GM21447 (cell line): ENCODE data around the gene ZNF512.
"Not testable (repeated sequence)": the region's sequence is repeated elsewhere in the genome, so short reads cannot be mapped to it uniquely, and the experiment has no call there.

Experiments
- ATAC-seq: cut with Tn5 transposase; IDR thresholded peaks from one replicate; pipeline ENCODE4 v1.9.1; 2021; ENCODE audit not compliant: unreplicated experiment

ZNF512 gene

GRCh38 chr2:27630257-27630656, 47.4 kb downstream of the ZNF512 start:
- ATAC-seq: not testable (repeated sequence)

- ATAC-seq: no peak
These were observed 51.4 kb downstream of the ZNF512 start for GRCh38 chr2:27634291-27634690.

GRCh38 chr2:27636766-27637165, 53.9 kb downstream of the ZNF512 start:
- no peak for ATAC-seq

GRCh38 chr2:27638037-27638637, 55.3 kb downstream of the ZNF512 start:
- no peak for ATAC-seq

- no peak for ATAC-seq
These were observed 55.9 kb downstream of the ZNF512 start for GRCh38 chr2:27638709-27639108.

GRCh38 chr2:27640722-27641245, 57.9 kb downstream of the ZNF512 start:
- ATAC-seq: no peak

GRCh38 chr2:27645197-27645596, 62.4 kb downstream of the ZNF512 start:
- ATAC-seq: no peak

GRCh38 chr2:27647289-27647688, 64.4 kb downstream of the ZNF512 start:
- no peak for ATAC-seq

- ATAC-seq: no peak
These were observed 64.9 kb downstream of the ZNF512 start for GRCh38 chr2:27647737-27648136.

- no peak for ATAC-seq
These were observed 68.2 kb downstream of the ZNF512 start for GRCh38 chr2:27651056-27651455.

GRCh38 chr2:27652341-27652740, 69.5 kb downstream of the ZNF512 start:
- ATAC-seq: no peak

- no peak for ATAC-seq
These were observed 69.9 kb downstream of the ZNF512 start for GRCh38 chr2:27652790-27653189.

GRCh38 chr2:27653397-27653796, 70.6 kb downstream of the ZNF512 start:
- no peak for ATAC-seq

- ATAC-seq: no peak
These were observed 72.5 kb downstream of the ZNF512 start for GRCh38 chr2:27655155-27655951.

- no peak for ATAC-seq
These were observed 78.5 kb downstream of the ZNF512 start for GRCh38 chr2:27661371-27661770.

GRCh38 chr2:27663285-27664153, 80.7 kb downstream of the ZNF512 start, which contains the start of the genes SLC4A1AP and SUPT7L:
Gene SLC4A1AP, plus strand, starts transcription at chr2:27663889. Its CDS starts 26 bp downstream, at chr2:27663915.
Gene SUPT7L, minus strand, starts transcription at chr2:27663614. Its CDS starts 1,422 bp downstream, at chr2:27662192.
- ATAC-seq: peak; percentile 65

- ATAC-seq: no peak
These were observed 81.3 kb downstream of the ZNF512 start for GRCh38 chr2:27664154-27664574.

GRCh38 chr2:27664622-27665363, 82.0 kb downstream of the ZNF512 start:
- ATAC-seq: no peak

GRCh38 chr2:27667446-27667845, 84.6 kb downstream of the ZNF512 start:
- ATAC-seq: no peak

GRCh38 chr2:27671235-27671634, 88.4 kb downstream of the ZNF512 start:
- ATAC-seq: no peak
